HCT116 (cell line): Measurements from ENCODE around the gene FAM168A. TPM values are rescaled to one million over a fixed set of nuclear protein-coding genes. Genes with fewer than 3 reads are reported as not detected.

Source experiments
- ATAC-seq: fragments of 200-7000 bp; cut with Tn5 transposase; 2 replicates; pipeline ENCODE4 v1.9.1; 2020; ENCODE audit warnings: mild to moderate bottlenecking, moderate library complexity
- BruUV-seq: library from RNA; stranded (reverse); fragments of 400-500 nt; replicated peaks from 2 replicates; lab custom pipeline; 2021; lab: Mats Ljungman, UMichigan
- CTCF ChIA-PET: fragments of 300-600 bp; sonication (Branson Sonifier 250); formaldehyde crosslinking; loops from one replicate; lab custom pipeline; 2021; ENCODE audit warnings: antibody characterized with exemption; lab: Charles Lee
- POLR2A ChIA-PET: fragments of 300-600, 350-600 bp; sonication (Branson Sonifier 250); formaldehyde crosslinking; loops from one replicate; lab custom pipeline; 2021; ENCODE audit warnings: antibody characterized with exemption; lab: Charles Lee
- RAD21 ChIA-PET, 2 experiments: fragments of 300-600 bp; sonication (Branson Sonifier 250); formaldehyde crosslinking; loops; one replicate each; lab custom pipeline; 2023; ENCODE audit warnings: low total read pairs in 2 of 2; ENCODE audit not compliant: uncharacterized antibody in 2 of 2, unreplicated experiment in 2 of 2, low non-redundant PET in 1 of 2; lab: Charles Lee
- DNase-seq: peaks from one replicate; pipeline ENCODE4 v3.0.0-alpha.2; 2010; ENCODE audit warnings: low read depth, low spot score
- H2AFZ ChIP-seq: fragments of 200-600 bp; shearing (Covaris generic), sonication (generic); 2 replicates; pipeline ENCODE4 v1.6.1; 2017; ENCODE audit warnings: low read depth, mixed run types, mixed read lengths, antibody characterized with exemption, low read length; ENCODE audit not compliant: poor library complexity, severe bottlenecking
- H3K27ac ChIP-seq: 2 replicates; pipeline ENCODE4 v1.5.1; 2012; ENCODE audit warnings: low read depth, low read length
- H3K27me3 ChIP-seq: fragments of 200-600 bp; sonication (generic); 2 replicates; pipeline ENCODE4 v1.6.1; 2016; ENCODE audit warnings: mixed run types, low read length, mixed read lengths; ENCODE audit not compliant: insufficient read depth
- H3K36me3 ChIP-seq, 2 experiments: fragments of 200-500 bp in 1 of 2; fragments of 200-600 bp in 1 of 2; sonication (Bioruptor generic) in 1 of 2; sonication (generic) in 1 of 2; 2 replicates each; pipeline versions ENCODE4 v1.5.1 to v1.6.1; 2014 to 2016; ENCODE audit warnings: low read length in 2 of 2, inconsistent platforms in 1 of 2, mixed read lengths in 1 of 2, mixed run types in 1 of 2; ENCODE audit not compliant: insufficient read depth in 2 of 2, control insufficient read depth in 1 of 2
- H3K4me1 ChIP-seq, 2 experiments: fragments of 200-600 bp in 1 of 2; sonication (generic) in 1 of 2; 2 replicates each; pipeline versions ENCODE4 v1.5.1 to v1.6.1; 2012 to 2017; ENCODE audit warnings: low read length in 2 of 2, inconsistent platforms in 1 of 2, mild to moderate bottlenecking in 1 of 2, mixed read lengths in 1 of 2, mixed run types in 1 of 2, moderate library complexity in 1 of 2; ENCODE audit not compliant: insufficient read depth in 2 of 2, control insufficient read depth in 1 of 2
- H3K4me2 ChIP-seq: fragments of 200-600 bp; sonication (generic); 2 replicates; pipeline ENCODE4 v1.6.1; 2017; ENCODE audit warnings: mixed run types, low read length, mixed read lengths
- H3K4me3 ChIP-seq, 2 experiments: fragments of 200-600 bp in 1 of 2; sonication (generic) in 1 of 2; replicated peaks in 1 of 2; 2 replicates each; pipeline ENCODE4 v1.5.1; 2011 to 2016; ENCODE audit warnings: low read length in 2 of 2, control low read depth in 1 of 2, low read depth in 1 of 2, mild to moderate bottlenecking in 1 of 2, mixed read lengths in 1 of 2, mixed run types in 1 of 2
- H3K79me2 ChIP-seq: fragments of 200-600 bp; sonication (generic); 2 replicates; pipeline ENCODE4 v1.6.1; 2017; ENCODE audit warnings: mild to moderate bottlenecking, mixed run types, low read length, moderate library complexity, mixed read lengths; ENCODE audit not compliant: insufficient read depth
- H3K9ac ChIP-seq: fragments of 200-600 bp; sonication (generic); 2 replicates; pipeline ENCODE4 v1.6.1; 2016; ENCODE audit warnings: low read length, mixed read lengths
- H3K9me2 ChIP-seq: fragments of 200-600 bp; sonication (generic), shearing (Covaris generic); 2 replicates; pipeline ENCODE4 v1.6.1; 2017; ENCODE audit warnings: mixed run types, mild to moderate bottlenecking, moderate library complexity; ENCODE audit not compliant: insufficient read depth
- H3K9me3 ChIP-seq, 2 experiments: fragments of 200-500 bp in 1 of 2; fragments of 200-600 bp in 1 of 2; sonication (Bioruptor generic) in 1 of 2; sonication (generic) in 1 of 2; 2 replicates each; pipeline ENCODE4 v1.6.1; 2014 to 2017; ENCODE audit warnings: low read length in 2 of 2, mixed read lengths in 2 of 2, inconsistent platforms in 1 of 2, low read depth in 1 of 2, mild to moderate bottlenecking in 1 of 2, mixed run types in 1 of 2, moderate library complexity in 1 of 2; ENCODE audit not compliant: control insufficient read depth in 1 of 2, insufficient read depth in 1 of 2
- H4K20me1 ChIP-seq: fragments of 200-600 bp; sonication (generic), shearing (Covaris generic); 2 replicates; pipeline ENCODE4 v1.6.1; 2017; ENCODE audit warnings: mixed run types, mild to moderate bottlenecking, moderate library complexity; ENCODE audit not compliant: insufficient read depth
- CBX3 ChIP-seq: IDR thresholded peaks from 2 replicates; pipeline ENCODE4 v1.6.1; 2012; ENCODE audit warnings: low read depth
- ELF1 ChIP-seq: IDR thresholded peaks from 2 replicates; pipeline ENCODE4 v1.6.1; 2012; ENCODE audit warnings: low read depth, borderline replicate concordance
- EZH2phosphoT487 ChIP-seq: fragments of 200-600 bp; IDR thresholded peaks from 2 replicates; pipeline ENCODE4 v1.6.1; 2018; ENCODE audit warnings: antibody characterized with exemption, borderline replicate concordance
- FOSL1 ChIP-seq: IDR thresholded peaks from 2 replicates; pipeline ENCODE4 v1.6.1; 2012; ENCODE audit warnings: low read depth
- JUND ChIP-seq: IDR thresholded peaks from 2 replicates; pipeline ENCODE4 v1.6.1; 2012
- REST ChIP-seq: IDR thresholded peaks from 2 replicates; pipeline ENCODE4 v1.6.1; 2012; ENCODE audit warnings: low read depth
- SIN3A ChIP-seq: IDR thresholded peaks from 2 replicates; pipeline ENCODE4 v1.6.1; 2012; ENCODE audit warnings: low read depth
- SRF ChIP-seq: IDR thresholded peaks from 2 replicates; pipeline ENCODE4 v1.6.1; 2012; ENCODE audit warnings: low read depth
- YY1 ChIP-seq: IDR thresholded peaks from 2 replicates; pipeline ENCODE4 v1.6.1; 2011; ENCODE audit warnings: low read length, low read depth, moderate library complexity, mild to moderate bottlenecking; ENCODE audit not compliant: insufficient replicate concordance; ENCODE audit errors: extremely low read depth
- intact Hi-C: fragments of 100-400 bp; cut with micrococcal nuclease; formaldehyde crosslinking; loops from 2 replicates; pipeline ENCODE4 v1.10.0; 2022
- total RNA-seq: library from RNA; stranded (reverse); gene quantifications from one replicate; pipeline ENCODE4 v1.2.1, GENCODE V29; 2021; ENCODE audit not compliant: unreplicated experiment

The FAM168A gene
- total RNA-seq, 1 experiment from 2014 or later: 31.5 TPM

DNA sequence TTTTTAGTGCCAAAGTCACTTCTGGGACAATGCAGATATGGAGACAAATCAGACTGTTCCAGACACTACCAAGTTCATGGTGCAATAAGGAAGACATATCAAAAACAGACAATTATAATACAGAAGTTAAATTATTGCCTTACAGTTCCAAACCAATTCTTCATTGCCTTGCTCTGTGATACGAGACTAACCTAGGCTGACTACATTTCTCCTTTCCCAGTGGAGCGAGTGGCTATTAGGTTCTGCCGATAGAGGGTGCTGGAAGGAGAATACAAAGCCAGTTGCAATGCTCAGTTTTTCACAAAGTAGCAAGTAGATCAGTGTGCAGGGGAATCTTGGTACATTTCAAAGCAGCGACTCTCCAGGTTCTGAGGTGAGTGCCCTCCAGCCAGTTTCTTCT, 67.8 kb downstream of the FAM168A start:
- no TSS peak for BruUV-seq
- Histone ChIP-seq H3K9ac (no peak overlapping the region), H3K27me3 (no peaks in the 10 kb centered on the region), H2AFZ (no peak overlapping the region), H3K27ac (no peak overlapping the region), H3K36me3 (no peaks in the 10 kb centered on the region), H3K79me2 (no peaks in the 10 kb centered on the region), H3K9me3 (no peaks in the 10 kb centered on the region), H3K4me2 (no peak overlapping the region), H3K9me2 (no peaks in the 10 kb centered on the region)
- POLR2A ChIA-PET: no interaction called here
- ATAC-seq: no peak
- no peak for DNase-seq
- RAD21 ChIA-PET: no interaction called here
- intact Hi-C loops: no loop called here
- no peak for TF ChIP-seq YY1
- no peak for TF ChIP-seq SRF
- no peak for TF ChIP-seq CBX3
- no peak for TF ChIP-seq SIN3A
- no peak for TF ChIP-seq ELF1
- TF ChIP-seq REST: no peak
- TF ChIP-seq JUND: no peak
- no peak for TF ChIP-seq FOSL1
- no peak for TF ChIP-seq EZH2phosphoT487
- TF ChIP-seq, all 23 proteins: peak for 0
- Histone ChIP-seq H3K4me1 (peaks cover 2 to 9% of the 10 kb centered on the region in 2 experiments; a peak in 1 of 4 replicates), H3K4me3 (no peak overlapping the region), H4K20me1 (0 out of 2 replicates have a peak, but pooled peaks cover 2% of the 10 kb centered on the region)
- CTCF ChIA-PET: no interaction called here
